HCT116 (cell line): ENCODE data around the gene FIZ1.

ENCODE experiments used
- CBX3 ChIP-seq: IDR thresholded peaks from 2 replicates; pipeline ENCODE4 v1.6.1; 2012; ENCODE audit warnings: low read depth
- EZH2 ChIP-seq: fragments of 200-600 bp; sonication (generic); IDR thresholded peaks from 2 replicates; pipeline ENCODE4 v1.6.1; 2017; ENCODE audit warnings: antibody characterized with exemption, mixed run types
- EZH2phosphoT487 ChIP-seq: fragments of 200-600 bp; IDR thresholded peaks from 2 replicates; pipeline ENCODE4 v1.6.1; 2018; ENCODE audit warnings: antibody characterized with exemption, borderline replicate concordance
- FOSL1 ChIP-seq: IDR thresholded peaks from 2 replicates; pipeline ENCODE4 v1.6.1; 2012; ENCODE audit warnings: low read depth
- POLR2A ChIP-seq: IDR thresholded peaks from 2 replicates; pipeline ENCODE4 v1.7.0; 2011; ENCODE audit warnings: borderline replicate concordance; ENCODE audit not compliant: insufficient read depth, insufficient read length; ENCODE audit errors: extremely low read depth
- POLR2AphosphoS5 ChIP-seq: IDR thresholded peaks from 2 replicates; pipeline ENCODE4 v1.6.1; 2011; ENCODE audit warnings: mild to moderate bottlenecking, low read depth, low read length, moderate library complexity
- RAD21 ChIP-seq: IDR thresholded peaks from 2 replicates; pipeline ENCODE4 v1.6.1; 2012; ENCODE audit warnings: low read depth, mild to moderate bottlenecking
- TCF7L2 ChIP-seq: IDR thresholded peaks from 2 replicates; pipeline ENCODE4 v1.7.0; 2011; ENCODE audit warnings: borderline replicate concordance, inconsistent platforms; ENCODE audit not compliant: insufficient read depth, insufficient read length; ENCODE audit errors: extremely low read depth
- YY1 ChIP-seq: IDR thresholded peaks from 2 replicates; pipeline ENCODE4 v1.6.1; 2011; ENCODE audit warnings: low read length, low read depth, moderate library complexity, mild to moderate bottlenecking; ENCODE audit not compliant: insufficient replicate concordance; ENCODE audit errors: extremely low read depth
- ZFX ChIP-seq: fragments of 450-650 bp; IDR thresholded peaks from 2 replicates; pipeline ENCODE4 v1.6.1; 2017
- ZNF274 ChIP-seq: fragments of 200-500 bp; sonication (Bioruptor generic); IDR thresholded peaks from 2 replicates; pipeline ENCODE4 v1.6.1; 2014; ENCODE audit warnings: mild to moderate bottlenecking, low read depth, low read length, inconsistent platforms
- TF ChIP-seq, protein P1 (sequence below), 3 experiments: fragments of 200-600 bp in 1 of 3; sonication (generic) in 1 of 3; IDR thresholded peaks in 2 of 3; conservative IDR thresholded peaks in 1 of 3; 2 replicates each; pipeline ENCODE4 v1.5.1; 2012 to 2017; ENCODE audit warnings: low read depth in 2 of 3, low read length in 2 of 3, antibody characterized with exemption in 1 of 3, borderline replicate concordance in 1 of 3, control low read depth in 1 of 3, mild to moderate bottlenecking in 1 of 3, mixed read lengths in 1 of 3, mixed run types in 1 of 3, moderate library complexity in 1 of 3; ENCODE audit not compliant: insufficient read depth in 1 of 3
- TF ChIP-seq, protein P2 (sequence below): IDR thresholded peaks from 2 replicates; pipeline ENCODE4 v1.6.1; 2012; ENCODE audit warnings: low read depth
- TF ChIP-seq, protein P3 (sequence below): IDR thresholded peaks from 2 replicates; pipeline ENCODE4 v1.6.1; 2012

DNA sequence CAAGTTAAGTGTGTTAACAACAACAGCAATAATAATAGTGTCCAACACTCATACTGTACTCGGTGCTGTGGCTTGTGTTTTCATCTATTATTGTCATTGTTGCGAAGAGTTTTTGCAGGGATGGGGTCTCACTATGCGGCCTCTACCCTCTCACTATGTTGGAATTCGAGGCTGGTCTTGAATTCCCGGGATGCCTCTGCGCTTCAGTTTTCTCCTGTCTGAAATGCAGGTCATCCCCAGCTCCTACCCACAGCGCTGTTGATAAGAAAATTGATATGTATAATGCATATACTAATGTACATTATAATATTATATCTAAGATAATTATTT lies 49.0 kb downstream of the FIZ1 start:
- TF ChIP-seq, protein P1, sequence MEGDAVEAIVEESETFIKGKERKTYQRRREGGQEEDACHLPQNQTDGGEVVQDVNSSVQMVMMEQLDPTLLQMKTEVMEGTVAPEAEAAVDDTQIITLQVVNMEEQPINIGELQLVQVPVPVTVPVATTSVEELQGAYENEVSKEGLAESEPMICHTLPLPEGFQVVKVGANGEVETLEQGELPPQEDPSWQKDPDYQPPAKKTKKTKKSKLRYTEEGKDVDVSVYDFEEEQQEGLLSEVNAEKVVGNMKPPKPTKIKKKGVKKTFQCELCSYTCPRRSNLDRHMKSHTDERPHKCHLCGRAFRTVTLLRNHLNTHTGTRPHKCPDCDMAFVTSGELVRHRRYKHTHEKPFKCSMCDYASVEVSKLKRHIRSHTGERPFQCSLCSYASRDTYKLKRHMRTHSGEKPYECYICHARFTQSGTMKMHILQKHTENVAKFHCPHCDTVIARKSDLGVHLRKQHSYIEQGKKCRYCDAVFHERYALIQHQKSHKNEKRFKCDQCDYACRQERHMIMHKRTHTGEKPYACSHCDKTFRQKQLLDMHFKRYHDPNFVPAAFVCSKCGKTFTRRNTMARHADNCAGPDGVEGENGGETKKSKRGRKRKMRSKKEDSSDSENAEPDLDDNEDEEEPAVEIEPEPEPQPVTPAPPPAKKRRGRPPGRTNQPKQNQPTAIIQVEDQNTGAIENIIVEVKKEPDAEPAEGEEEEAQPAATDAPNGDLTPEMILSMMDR (IDR thresholded peaks at IDR 0.05 in 2 of 3, conservative IDR thresholded peaks at IDR 0.05 in 1 of 3; ENCODE audit: borderline replicate concordance in 1 of 3, insufficient read depth in 1 of 3, low read depth in 2 of 3, low read length in 2 of 3) = no peak
- TF ChIP-seq POLR2AphosphoS5 (no peak), POLR2A (no peak), FOSL1 (no peak), CBX3 (no peak; the same call in 1 of the 2 replicates), EZH2 (no peak), TCF7L2 (no peak), RAD21 (no peak; the same call in 1 of the 2 replicates), YY1 (no peak), EZH2phosphoT487 (no peak), ZFX (no peak), ZNF274 (no peak)
- TF ChIP-seq, protein P2, sequence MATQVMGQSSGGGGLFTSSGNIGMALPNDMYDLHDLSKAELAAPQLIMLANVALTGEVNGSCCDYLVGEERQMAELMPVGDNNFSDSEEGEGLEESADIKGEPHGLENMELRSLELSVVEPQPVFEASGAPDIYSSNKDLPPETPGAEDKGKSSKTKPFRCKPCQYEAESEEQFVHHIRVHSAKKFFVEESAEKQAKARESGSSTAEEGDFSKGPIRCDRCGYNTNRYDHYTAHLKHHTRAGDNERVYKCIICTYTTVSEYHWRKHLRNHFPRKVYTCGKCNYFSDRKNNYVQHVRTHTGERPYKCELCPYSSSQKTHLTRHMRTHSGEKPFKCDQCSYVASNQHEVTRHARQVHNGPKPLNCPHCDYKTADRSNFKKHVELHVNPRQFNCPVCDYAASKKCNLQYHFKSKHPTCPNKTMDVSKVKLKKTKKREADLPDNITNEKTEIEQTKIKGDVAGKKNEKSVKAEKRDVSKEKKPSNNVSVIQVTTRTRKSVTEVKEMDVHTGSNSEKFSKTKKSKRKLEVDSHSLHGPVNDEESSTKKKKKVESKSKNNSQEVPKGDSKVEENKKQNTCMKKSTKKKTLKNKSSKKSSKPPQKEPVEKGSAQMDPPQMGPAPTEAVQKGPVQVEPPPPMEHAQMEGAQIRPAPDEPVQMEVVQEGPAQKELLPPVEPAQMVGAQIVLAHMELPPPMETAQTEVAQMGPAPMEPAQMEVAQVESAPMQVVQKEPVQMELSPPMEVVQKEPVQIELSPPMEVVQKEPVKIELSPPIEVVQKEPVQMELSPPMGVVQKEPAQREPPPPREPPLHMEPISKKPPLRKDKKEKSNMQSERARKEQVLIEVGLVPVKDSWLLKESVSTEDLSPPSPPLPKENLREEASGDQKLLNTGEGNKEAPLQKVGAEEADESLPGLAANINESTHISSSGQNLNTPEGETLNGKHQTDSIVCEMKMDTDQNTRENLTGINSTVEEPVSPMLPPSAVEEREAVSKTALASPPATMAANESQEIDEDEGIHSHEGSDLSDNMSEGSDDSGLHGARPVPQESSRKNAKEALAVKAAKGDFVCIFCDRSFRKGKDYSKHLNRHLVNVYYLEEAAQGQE = no peak
- TF ChIP-seq, protein P3, sequence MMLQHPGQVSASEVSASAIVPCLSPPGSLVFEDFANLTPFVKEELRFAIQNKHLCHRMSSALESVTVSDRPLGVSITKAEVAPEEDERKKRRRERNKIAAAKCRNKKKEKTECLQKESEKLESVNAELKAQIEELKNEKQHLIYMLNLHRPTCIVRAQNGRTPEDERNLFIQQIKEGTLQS = no peak
